ENCODE results near the gene SLC2A13.

The SLC2A13 gene

DNA sequence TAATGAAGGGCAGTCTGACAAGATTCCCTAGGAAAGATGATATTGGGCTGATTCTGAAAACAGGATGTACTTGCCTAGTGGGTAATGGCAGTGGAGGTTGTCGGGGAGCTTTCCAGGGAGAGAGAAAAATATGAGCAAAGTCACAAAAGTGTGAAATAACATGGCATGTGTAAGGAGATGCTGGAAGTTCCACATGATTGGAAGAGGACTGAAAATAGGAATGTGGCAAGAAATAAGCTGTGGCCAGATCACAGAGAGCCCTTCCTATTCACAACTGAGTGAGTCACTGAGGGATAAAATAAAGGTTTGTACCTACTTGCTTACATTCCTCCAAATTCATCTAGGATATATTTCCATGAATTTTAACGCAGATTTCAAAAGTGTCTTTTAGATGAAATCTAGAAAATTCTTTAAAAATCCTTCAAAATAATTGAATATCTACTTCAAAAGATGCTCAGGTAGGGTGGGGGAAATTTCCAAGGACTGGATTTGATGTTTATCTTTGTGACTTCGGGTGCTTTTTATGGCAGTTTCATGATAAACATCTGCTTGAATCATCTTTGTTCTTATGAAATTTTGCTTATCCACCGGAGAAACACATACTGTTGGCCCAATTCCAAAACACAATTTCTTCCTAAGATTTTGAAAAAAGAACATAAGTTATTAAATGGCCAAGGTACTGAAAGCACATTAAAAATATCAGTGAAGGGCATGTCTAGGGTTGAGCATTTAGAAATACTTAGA is 36.3 kb upstream of the SLC2A13 start:
- 0 out of 22 replicates have a peak, but pooled peaks cover 0 to 3% (median 0%) of the 10 kb centered on the region in 11 experiments for H3K9me3 ChIP-seq (replicated peaks in 1 of 11)
- no peaks in the 10 kb centered on the region for H3K27me3 ChIP-seq
- H3K4me3 ChIP-seq, result no peak overlapping the region
- H3K36me3 ChIP-seq, result no peaks in the 10 kb centered on the region
- H3K4me1 ChIP-seq, result peaks cover 1 to 18% (median 9%) of the 10 kb centered on the region in 10 experiments; a peak in 13 of 20 replicates
- H3K4me2 ChIP-seq, result no peak overlapping the region
- H4K20me1 ChIP-seq, result no peaks in the 10 kb centered on the region
- H3K27ac ChIP-seq, result no peak overlapping the region
- TF ChIP-seq Cebpa-rat (IDR thresholded peaks at IDR 0.05), result no peak
- H3K9ac ChIP-seq, result no peak overlapping the region

- H3K4me3 ChIP-seq, result no peak overlapping the region
- H3K9ac ChIP-seq, result no peak overlapping the region
- no peaks in the 10 kb centered on the region for H3K36me3 ChIP-seq
- H3K27ac ChIP-seq, result peak overlapping the region in 4 of 11 experiments; percentile 6 to 63 (median 50); a peak in 5 of 22 replicates
- H3K4me1 ChIP-seq, result peaks cover 3 to 28% (median 13%) of the 10 kb centered on the region in 10 experiments; a peak in 16 of 20 replicates
- peak overlapping the region in 4 of 11 experiments; percentile 22 to 55 (median 45); a peak in 5 of 22 replicates for H3K4me2 ChIP-seq
- TF ChIP-seq Cebpa-rat (IDR thresholded peaks at IDR 0.05), result no peak
- H3K27me3 ChIP-seq, result no peaks in the 10 kb centered on the region
- H3K9me3 ChIP-seq (replicated peaks in 1 of 11), result 0 out of 22 replicates have a peak, but pooled peaks cover 0 to 3% (median 0%) of the 10 kb centered on the region in 11 experiments
- no peaks in the 10 kb centered on the region for H4K20me1 ChIP-seq
These were observed 32.6 kb upstream of the SLC2A13 start for GRCh38 chr12:40138526-40138925.

DNA sequence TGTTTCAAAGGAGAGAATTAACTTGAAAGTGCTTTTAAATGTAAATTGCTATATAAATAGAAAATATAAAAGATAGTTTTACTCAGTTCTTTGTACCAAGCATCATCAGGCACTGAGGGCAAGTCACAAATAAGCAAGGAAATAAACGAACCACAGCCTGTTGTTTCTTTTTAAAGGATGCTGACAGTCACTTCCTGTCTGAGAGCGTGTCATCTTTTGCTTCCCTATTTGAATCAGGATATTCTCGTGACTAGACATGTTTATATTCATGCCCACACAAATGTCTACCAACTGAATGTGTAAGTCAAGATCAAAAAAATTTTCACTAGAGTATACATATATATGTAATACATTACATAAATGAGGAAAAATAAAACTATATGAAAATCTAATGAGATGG is 31.4 kb upstream of the SLC2A13 start:
- H3K4me1 ChIP-seq, result peaks cover 3 to 28% (median 13%) of the 10 kb centered on the region in 10 experiments; a peak in 16 of 20 replicates
- no peak for TF ChIP-seq Cebpa-rat (IDR thresholded peaks at IDR 0.05)
- H4K20me1 ChIP-seq, result no peaks in the 10 kb centered on the region
- H3K36me3 ChIP-seq, result no peaks in the 10 kb centered on the region
- H3K4me3 ChIP-seq, result no peak overlapping the region
- H3K27ac ChIP-seq, result peak overlapping the region; percentile 10 to 71 (median 49); a peak in 18 of 22 replicates
- no peaks in the 10 kb centered on the region for H3K27me3 ChIP-seq
- H3K9ac ChIP-seq, result no peak overlapping the region
- H3K9me3 ChIP-seq (replicated peaks in 1 of 11), result 0 out of 22 replicates have a peak, but pooled peaks cover 0 to 3% (median 0%) of the 10 kb centered on the region in 11 experiments
- peak overlapping the region in 9 of 11 experiments; percentile 3 to 55 (median 12); a peak in 11 of 22 replicates for H3K4me2 ChIP-seq

DNA sequence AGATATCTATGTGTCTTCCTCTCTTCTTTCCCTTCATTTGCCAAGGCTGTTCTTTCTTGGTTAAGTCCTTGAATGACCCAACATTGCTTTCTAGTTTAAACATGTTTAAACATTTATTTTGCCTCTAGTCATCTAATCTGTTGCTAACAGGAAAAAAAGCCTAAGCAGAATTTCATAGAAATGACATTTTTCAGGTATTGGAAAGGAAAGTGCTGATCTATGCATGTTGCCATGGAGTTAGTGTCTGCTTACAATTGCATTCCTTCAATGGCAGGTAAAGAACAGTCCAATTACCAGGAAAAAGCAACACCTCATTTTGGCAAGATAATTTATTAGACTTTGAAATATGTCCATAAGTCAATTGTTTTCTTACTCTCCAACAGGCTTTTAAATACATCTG is 21.5 kb upstream of the SLC2A13 start:
- H3K4me3 ChIP-seq, result no peak overlapping the region
- no peak for TF ChIP-seq Cebpa-rat (IDR thresholded peaks at IDR 0.05)
- no peak overlapping the region for H3K4me2 ChIP-seq
- no peak overlapping the region for H3K9ac ChIP-seq
- no peaks in the 10 kb centered on the region; a peak in 1 of 22 replicates for H4K20me1 ChIP-seq
- H3K9me3 ChIP-seq (replicated peaks in 1 of 11), result no peaks in the 10 kb centered on the region
- H3K36me3 ChIP-seq, result no peaks in the 10 kb centered on the region
- H3K27ac ChIP-seq, result no peak overlapping the region
- no peaks in the 10 kb centered on the region for H3K4me1 ChIP-seq
- no peaks in the 10 kb centered on the region for H3K27me3 ChIP-seq

- peaks cover 0 to 4% (median 0%) of the 10 kb centered on the region in 11 experiments; a peak in 1 of 22 replicates for H3K9me3 ChIP-seq (replicated peaks in 1 of 11)
- H4K20me1 ChIP-seq, result no peaks in the 10 kb centered on the region; a peak in 1 of 22 replicates
- no peaks in the 10 kb centered on the region for H3K4me1 ChIP-seq
- H3K4me3 ChIP-seq, result no peak overlapping the region
- no peak overlapping the region for H3K4me2 ChIP-seq
- H3K27ac ChIP-seq, result no peak overlapping the region
- no peak overlapping the region for H3K9ac ChIP-seq
- no peaks in the 10 kb centered on the region for H3K36me3 ChIP-seq
- TF ChIP-seq Cebpa-rat (IDR thresholded peaks at IDR 0.05), result no peak
- no peaks in the 10 kb centered on the region for H3K27me3 ChIP-seq
These were observed 17.6 kb upstream of the SLC2A13 start for GRCh38 chr12:40123496-40123895.

GRCh38 chr12:40122842-40123241 is 17.0 kb upstream of the SLC2A13 start:
- no peak for TF ChIP-seq Cebpa-rat (IDR thresholded peaks at IDR 0.05)
- no peaks in the 10 kb centered on the region for H3K36me3 ChIP-seq
- no peak overlapping the region for H3K4me2 ChIP-seq
- H4K20me1 ChIP-seq, result no peaks in the 10 kb centered on the region; a peak in 1 of 22 replicates
- no peak overlapping the region for H3K9ac ChIP-seq
- H3K4me1 ChIP-seq, result no peaks in the 10 kb centered on the region
- H3K4me3 ChIP-seq, result no peak overlapping the region
- H3K27me3 ChIP-seq, result no peaks in the 10 kb centered on the region
- H3K9me3 ChIP-seq (replicated peaks in 1 of 11), result peaks cover 0 to 10% (median 0%) of the 10 kb centered on the region in 11 experiments; a peak in 1 of 22 replicates
- no peak overlapping the region for H3K27ac ChIP-seq

DNA sequence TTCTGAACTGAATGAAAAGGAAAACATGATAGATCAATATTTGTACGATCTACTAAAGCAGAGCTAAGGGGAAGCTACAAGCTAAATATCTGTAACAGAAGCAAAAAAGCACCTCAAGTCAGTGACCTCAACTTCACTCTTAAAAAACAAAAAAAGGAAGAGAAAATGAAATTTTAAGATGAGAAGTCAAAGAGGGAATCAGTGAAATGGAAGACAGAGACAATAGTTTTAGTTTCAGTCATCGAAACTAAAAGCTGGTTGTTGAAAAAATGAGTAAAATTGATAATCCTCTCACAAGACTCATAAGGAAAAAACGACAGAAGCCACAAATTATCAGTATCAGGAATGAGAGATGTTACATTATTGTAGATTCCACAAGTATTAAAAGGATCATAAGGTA is 11.9 kb upstream of the SLC2A13 start:
- Histone ChIP-seq H3K36me3 (no peaks in the 10 kb centered on the region), H4K20me1 (no peaks in the 10 kb centered on the region), H3K27ac (no peak overlapping the region), H3K4me1 (no peaks in the 10 kb centered on the region), H3K4me3 (no peak overlapping the region), H3K9ac (no peak overlapping the region), H3K4me2 (no peak overlapping the region), H3K9me3 (replicated peaks in 1 of 11) (peaks cover 0 to 11% (median 0%) of the 10 kb centered on the region in 11 experiments; a peak in 1 of 22 replicates), H3K27me3 (no peaks in the 10 kb centered on the region)
- no peak for TF ChIP-seq Cebpa-rat (IDR thresholded peaks at IDR 0.05)

- no peaks in the 10 kb centered on the region; a peak in 1 of 20 replicates for H3K4me1 ChIP-seq
- no peaks in the 10 kb centered on the region for H3K36me3 ChIP-seq
- no peaks in the 10 kb centered on the region for H3K27me3 ChIP-seq
- no peak overlapping the region for H3K4me2 ChIP-seq
- H3K9me3 ChIP-seq (replicated peaks in 1 of 11), result no peaks in the 10 kb centered on the region
- no peak overlapping the region for H3K4me3 ChIP-seq
- no peaks in the 10 kb centered on the region for H4K20me1 ChIP-seq
- no peak for TF ChIP-seq Cebpa-rat (IDR thresholded peaks at IDR 0.05)
- no peak overlapping the region for H3K9ac ChIP-seq
- no peak overlapping the region for H3K27ac ChIP-seq
These were observed 4.7 kb upstream of the SLC2A13 start for GRCh38 chr12:40110586-40110985.

- Histone ChIP-seq H3K4me3 (no peak overlapping the region), H3K9me3 (replicated peaks in 1 of 11) (no peaks in the 10 kb centered on the region), H3K4me1 (peaks cover 11 to 15% (median 14%) of the 10 kb centered on the region in 10 experiments; a peak in 18 of 20 replicates), H3K36me3 (no peaks in the 10 kb centered on the region), H3K27me3 (peaks cover 0 to 15% (median 9%) of the 10 kb centered on the region in 11 experiments; a peak in 16 of 22 replicates), H4K20me1 (peaks cover 0 to 7% (median 0%) of the 10 kb centered on the region in 11 experiments; a peak in 2 of 22 replicates), H3K4me2 (no peak overlapping the region), H3K9ac (no peak overlapping the region), H3K27ac (no peak overlapping the region)
- no peak for TF ChIP-seq Cebpa-rat (IDR thresholded peaks at IDR 0.05)
These were observed 2.1 kb upstream of the SLC2A13 start for GRCh38 chr12:40107803-40108620.
